Muscle of back (tissue), 13 donors: Measurements from ENCODE around the gene MRPL55. TPM values are rescaled to one million over a fixed set of nuclear protein-coding genes. Genes with fewer than 3 reads are reported as not detected.

ENCODE experiments used
- DNase-seq, 3 donors: peaks; one replicate each; pipeline versions ENCODE4 v3.0.0 to v3.0.0-alpha.2; 2013
- long read RNA-seq, 9 donors: transcript quantifications; one replicate each; lab custom pipeline, GENCODE V29; 2026
- polyA plus RNA-seq, 10 donors: library from polyadenylated mRNA; unstranded; fragments of 120-200 nt; gene quantifications; one replicate each; pipeline ENCODE4 v1.2.1, GENCODE V29; 2013; ENCODE audit not compliant: insufficient read length in 10 of 10

MRPL55 gene
- polyA plus RNA-seq, result 10 to 100 TPM; 21.6 to 34.4 (median 27.2) TPM
- long read RNA-seq, donor 1, partial matches to known transcripts, result 0 of 12 reads
- long read RNA-seq, donor 1, other reads (novel, unspliced or antisense), result 0 of 12 reads
- long read RNA-seq, donor 2, transcript MRPL55-204 (4 exons, 661 nt), result major isoform, 6 of 17 reads
- long read RNA-seq, donor 2, partial matches to known transcripts, result 0 of 17 reads
- long read RNA-seq, donor 2, other reads (novel, unspliced or antisense), result 0 of 17 reads
- long read RNA-seq, donor 3, result 0 reads
- long read RNA-seq, donor 4, transcript MRPL55-209 (3 exons, 1,212 nt), result major isoform, 6 of 17 reads
- long read RNA-seq, donor 4, partial matches to known transcripts, result 0 of 17 reads
- long read RNA-seq, donor 4, other reads (novel, unspliced or antisense), result 0 of 17 reads
- long read RNA-seq, donor 5, transcript MRPL55-204 (4 exons, 661 nt), result major isoform, 7 of 21 reads
- long read RNA-seq, donor 5, partial matches to known transcripts, result 0 of 21 reads
- long read RNA-seq, donor 5, other reads (novel, unspliced or antisense), result 0 of 21 reads
- long read RNA-seq, donor 6, transcript MRPL55-203 (5 exons, 744 nt), result major isoform, 9 of 29 reads
- long read RNA-seq, donor 6, partial matches to known transcripts, result 0 of 29 reads
- long read RNA-seq, donor 6, other reads (novel, unspliced or antisense), result 0 of 29 reads
- long read RNA-seq, donor 7, partial matches to known transcripts, result 0 of 18 reads
- long read RNA-seq, donor 7, other reads (novel, unspliced or antisense), result 0 of 18 reads
- long read RNA-seq, donor 8, partial matches to known transcripts, result 0 of 6 reads
- long read RNA-seq, donor 8, other reads (novel, unspliced or antisense), result 0 of 6 reads
- long read RNA-seq, donor 9, partial matches to known transcripts, result 0 of 3 reads
- long read RNA-seq, donor 9, other reads (novel, unspliced or antisense), result 0 of 3 reads

DNA sequence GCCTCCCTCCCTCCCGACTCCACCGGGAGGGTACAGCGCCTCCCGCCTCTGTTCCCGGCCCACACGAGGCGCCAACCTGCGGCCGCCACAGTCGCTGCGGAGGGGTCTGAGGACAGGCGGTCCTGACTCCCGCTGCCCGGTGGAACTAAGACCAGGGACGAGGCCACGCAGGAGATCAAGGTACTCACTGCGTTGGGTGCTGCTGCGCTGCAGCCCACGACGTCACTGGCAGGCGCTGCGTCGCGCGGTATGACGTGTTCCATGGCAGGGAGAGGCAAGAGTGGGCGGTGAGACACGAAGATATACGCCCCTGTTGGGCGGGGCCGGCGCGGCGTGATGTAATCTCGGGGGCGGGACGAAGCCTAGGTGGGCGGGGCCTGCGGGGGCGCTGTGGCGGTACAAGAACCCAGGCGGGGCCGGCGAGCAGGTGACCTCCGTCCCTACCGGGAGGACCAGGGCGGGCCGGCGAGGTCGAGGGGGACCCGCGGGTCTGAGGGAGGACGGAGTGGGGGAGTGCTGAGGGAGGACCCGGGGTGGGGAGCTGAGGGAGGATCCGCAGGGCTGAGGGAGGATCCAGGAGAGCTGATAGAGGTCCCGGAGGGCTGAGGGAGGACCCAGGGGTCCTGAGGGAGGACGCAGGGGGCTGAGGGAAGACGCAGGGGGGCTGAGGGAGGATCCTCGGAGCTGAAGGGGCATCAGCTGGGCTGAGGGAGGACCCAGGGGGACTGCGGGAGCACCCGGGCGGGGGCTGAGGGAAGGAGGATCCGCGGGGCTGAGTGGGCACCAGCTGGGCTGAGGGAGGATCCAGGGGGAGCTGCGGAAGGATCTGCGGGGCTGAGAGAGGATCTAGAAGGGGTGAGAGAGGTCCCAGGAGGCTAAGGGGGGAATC lies at the start of gene MRPL55:
TSS of gene MRPL55 (minus strand) at position 227 of the 889 bp plus-strand sequence. CDS start 1,039 bp downstream, outside the sequence.
- DNase-seq, result peak; percentile 96 to 99 (median 99)

DNA sequence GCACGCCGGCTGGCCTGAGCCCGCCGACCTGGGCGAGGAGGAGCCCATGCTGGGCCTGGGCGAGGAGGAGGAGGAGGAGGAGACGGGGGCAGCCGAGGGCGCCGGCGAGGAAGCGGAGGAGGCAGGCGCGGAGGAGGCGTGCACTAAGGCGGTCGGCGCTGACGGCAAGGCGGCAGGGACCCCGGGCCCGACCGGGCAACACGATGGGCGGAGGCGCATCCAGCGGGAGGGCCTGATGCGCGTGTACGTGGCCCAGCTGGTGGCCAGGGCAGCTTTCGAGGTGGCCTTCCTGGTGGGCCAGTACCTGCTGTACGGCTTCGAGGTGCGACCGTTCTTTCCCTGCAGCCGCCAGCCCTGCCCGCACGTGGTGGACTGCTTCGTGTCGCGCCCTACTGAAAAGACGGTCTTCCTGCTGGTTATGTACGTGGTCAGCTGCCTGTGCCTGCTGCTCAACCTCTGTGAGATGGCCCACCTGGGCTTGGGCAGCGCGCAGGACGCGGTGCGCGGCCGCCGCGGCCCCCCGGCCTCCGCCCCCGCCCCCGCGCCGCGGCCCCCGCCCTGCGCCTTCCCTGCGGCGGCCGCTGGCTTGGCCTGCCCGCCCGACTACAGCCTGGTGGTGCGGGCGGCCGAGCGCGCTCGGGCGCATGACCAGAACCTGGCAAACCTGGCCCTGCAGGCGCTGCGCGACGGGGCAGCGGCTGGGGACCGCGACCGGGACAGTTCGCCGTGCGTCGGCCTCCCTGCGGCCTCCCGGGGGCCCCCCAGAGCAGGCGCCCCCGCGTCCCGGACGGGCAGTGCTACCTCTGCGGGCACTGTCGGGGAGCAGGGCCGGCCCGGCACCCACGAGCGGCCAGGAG lies 49.3 kb upstream of the MRPL55 start:
- no peak for DNase-seq

- DNase-seq, result no peak
Observed at GRCh38 chr1:228157729-228158126, 48.6 kb upstream of the MRPL55 start.

- no peak for DNase-seq
Observed at GRCh38 chr1:228156941-228157728, 48.0 kb upstream of the MRPL55 start.

DNA sequence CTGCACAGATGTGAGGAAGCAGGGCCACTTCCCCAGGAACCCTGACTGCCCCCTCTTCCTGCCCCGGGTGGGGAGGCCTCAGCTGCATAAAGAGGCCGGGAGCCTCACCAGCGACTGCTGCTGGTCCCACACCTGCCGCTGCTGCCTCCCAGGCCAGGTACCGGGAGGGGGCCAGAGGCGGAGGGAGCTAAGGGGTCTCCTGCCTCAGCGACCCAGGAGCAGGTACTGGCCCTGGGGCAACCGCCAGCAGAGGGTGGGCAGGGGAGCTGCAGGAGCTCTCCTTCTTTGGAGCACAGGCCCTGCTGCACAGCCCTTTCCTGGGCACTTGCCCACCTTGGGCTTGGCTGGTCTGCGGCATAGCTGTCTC lies 47.4 kb upstream of the MRPL55 start:
- DNase-seq, result no peak

DNA sequence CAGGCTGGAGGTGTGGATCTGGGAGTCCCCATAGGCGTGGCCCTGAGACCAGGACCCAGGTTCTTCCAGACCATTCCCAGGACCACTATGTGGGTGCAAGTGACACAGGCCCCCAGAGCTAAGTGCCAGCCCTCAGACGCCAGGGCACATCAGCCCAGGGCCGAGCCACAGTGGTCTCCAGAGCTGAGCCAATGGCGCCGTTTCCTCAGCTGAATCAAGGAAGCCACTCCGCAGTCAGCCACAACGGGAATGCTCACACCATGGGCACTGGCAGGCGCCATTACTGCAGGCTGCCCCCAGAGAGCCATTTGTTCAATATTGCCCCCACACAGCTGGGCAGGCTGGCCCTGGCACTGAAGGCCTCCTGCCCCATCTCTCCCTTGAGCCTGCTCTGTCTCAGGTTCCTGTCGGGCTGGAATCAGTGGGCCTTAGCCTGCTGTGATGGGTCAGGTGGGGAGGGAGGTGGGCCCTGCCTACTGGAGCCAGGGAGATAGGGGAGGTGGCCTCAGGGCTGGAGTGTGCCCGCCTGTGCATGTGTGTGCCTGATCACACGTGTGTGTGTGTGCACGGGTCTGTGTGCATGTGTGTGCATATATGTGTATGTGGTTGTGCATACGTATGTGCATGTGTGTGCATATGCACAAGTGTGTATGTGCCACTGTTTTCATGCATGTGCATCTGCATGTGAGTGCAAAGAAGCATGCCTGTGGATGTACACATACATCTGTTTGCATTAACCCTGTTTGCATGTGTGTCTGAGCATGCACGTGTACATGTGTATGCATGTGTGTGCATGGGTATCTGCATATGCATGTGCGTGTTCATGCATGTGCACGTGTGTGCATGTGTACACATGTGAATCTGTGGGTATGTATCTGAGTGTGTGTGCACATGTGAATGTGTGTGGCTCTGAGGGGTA lies 46.8 kb upstream of the MRPL55 start:
- no peak for DNase-seq

DNA sequence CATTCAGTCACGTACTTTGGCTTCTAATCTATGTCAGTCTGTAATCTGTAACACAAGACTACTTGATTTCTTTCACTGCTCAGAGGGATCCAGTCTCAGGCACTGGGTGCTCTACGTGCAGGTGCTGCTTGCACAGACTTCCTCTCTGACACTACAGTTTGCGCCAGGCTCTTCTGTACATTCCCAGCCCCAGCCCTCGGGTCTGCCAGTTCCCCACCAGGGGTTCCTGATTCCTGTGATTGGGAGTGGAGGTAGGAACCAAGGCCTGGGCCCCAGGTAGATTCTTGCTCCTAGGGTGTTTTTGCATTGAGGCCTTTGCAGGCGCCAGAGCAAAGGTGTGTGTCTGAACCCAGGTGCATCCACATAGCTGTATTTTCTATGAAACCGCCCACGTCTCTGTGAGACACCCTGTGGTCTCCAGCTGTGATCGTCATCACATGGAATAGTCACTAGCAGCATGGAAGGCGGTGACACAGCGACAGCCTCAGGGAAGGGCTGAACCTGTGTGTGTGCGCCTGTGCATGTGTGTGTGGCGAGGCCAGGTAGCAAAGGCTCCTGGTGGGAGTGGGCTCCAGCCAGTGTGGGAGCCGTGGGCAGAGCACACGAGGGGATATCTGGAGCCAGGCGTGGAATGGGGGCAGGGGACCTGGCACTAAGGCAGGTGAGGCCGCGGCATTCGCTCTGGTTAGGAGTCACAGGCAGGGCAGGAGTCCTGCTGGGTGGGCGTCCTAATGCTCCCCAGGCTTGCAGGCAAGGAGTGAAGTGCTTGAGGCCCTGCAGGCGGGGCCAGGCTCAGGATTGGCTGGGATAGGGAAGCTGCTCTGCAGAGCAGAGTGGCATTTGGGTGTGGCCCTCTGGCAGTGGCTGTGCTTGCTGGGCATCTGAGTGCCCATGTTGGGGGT lies 45.8 kb upstream of the MRPL55 start:
- no peak for DNase-seq

DNA sequence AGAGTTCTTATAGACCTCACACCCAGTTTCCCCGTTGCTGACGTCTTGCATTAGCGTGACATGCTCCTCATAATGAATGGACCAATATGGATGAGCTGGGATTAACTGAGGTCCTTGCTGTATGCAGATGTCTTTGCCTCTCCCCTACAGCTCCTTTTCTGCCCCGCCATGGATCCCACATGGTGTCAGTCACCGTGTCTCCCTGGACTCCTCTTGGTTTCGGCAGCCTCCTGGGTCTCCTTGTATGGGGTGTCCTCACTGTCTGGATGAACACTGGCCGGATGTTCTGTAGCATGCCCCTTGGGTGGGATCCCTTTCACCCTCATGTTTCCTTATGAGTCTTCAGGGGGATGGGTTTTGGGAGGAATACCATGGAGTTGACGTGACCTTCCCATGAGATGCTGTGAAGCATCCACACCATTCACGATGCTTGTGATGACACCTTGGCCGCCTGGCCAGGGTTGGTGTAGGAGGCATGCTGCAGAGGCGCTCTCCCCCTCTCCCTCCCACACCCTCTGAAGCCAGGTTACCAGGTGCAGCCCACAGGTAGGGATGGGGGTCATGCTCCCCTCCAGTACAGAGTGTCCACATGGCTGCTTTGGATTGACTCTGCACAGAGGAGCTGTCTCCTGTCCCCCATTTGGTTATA lies 45.0 kb upstream of the MRPL55 start:
- no peak for DNase-seq

GRCh38 chr1:228152918-228153258 lies 43.8 kb upstream of the MRPL55 start:
- no peak for DNase-seq

- no peak for DNase-seq
Observed at GRCh38 chr1:228152097-228152917, 43.2 kb upstream of the MRPL55 start.

- no peak for DNase-seq
Observed at GRCh38 chr1:228151180-228151925, 42.3 kb upstream of the MRPL55 start.

- DNase-seq, result peak; percentile 54 to 91 (median 79)
Observed at GRCh38 chr1:228150461-228151179, 41.5 kb upstream of the MRPL55 start.

- DNase-seq, result no peak
Observed at GRCh38 chr1:228150120-228150460, 41.0 kb upstream of the MRPL55 start.

- peak in 1 of 3 donors; percentile 67 for DNase-seq
Observed at GRCh38 chr1:228149406-228150119, 40.5 kb upstream of the MRPL55 start, which contains the start of gene GJC2. Gene GJC2, plus strand, starts transcription at chr1:228149930. Its CDS starts 7,829 bp downstream, at chr1:228157759.
